MCF 10A (cell line): Measurements from ENCODE around the gene USH1G. TPM values are rescaled to one million over a fixed set of nuclear protein-coding genes. Genes with fewer than 3 reads are reported as not detected.
A peak's percentile ranks its signal among the peaks of the same experiment; 100 is the strongest.

ENCODE experiments used
- BruUV-seq: library from RNA; stranded (reverse); fragments of 400-500 nt; replicated peaks from 2 replicates; lab custom pipeline; 2021; lab: Mats Ljungman, UMichigan
- CTCF ChIA-PET: fragments of 300-600 bp; sonication (Branson Sonifier 250); formaldehyde crosslinking; extraction: SDS; loops from one replicate; lab custom pipeline; 2021; ENCODE audit warnings: antibody characterized with exemption, inconsistent platforms; lab: Yijun Ruan, JAX
- POLR2A ChIA-PET: fragments of 300-600, 350-650 bp; sonication (Branson Sonifier 250); formaldehyde crosslinking; extraction: SDS; loops from one replicate; lab custom pipeline; 2020; ENCODE audit warnings: antibody characterized with exemption, inconsistent platforms; lab: Yijun Ruan, JAX
- DNase-seq: peaks from one replicate; pipeline ENCODE4 v3.0.0-alpha.2; 2018; ENCODE audit not compliant: unreplicated experiment
- H3K27ac Mint-ChIP-seq: one replicate; pipeline ENCODE4 v1.8.0; 2022; ENCODE audit warnings: mild to moderate bottlenecking, low read depth, mixed read lengths; ENCODE audit not compliant: unreplicated experiment
- H3K27me3 Mint-ChIP-seq: one replicate; pipeline ENCODE4 v1.8.0; 2022; ENCODE audit warnings: mixed read lengths; ENCODE audit not compliant: insufficient read depth, unreplicated experiment
- H3K36me3 Mint-ChIP-seq: one replicate; pipeline ENCODE4 v1.8.0; 2022; ENCODE audit warnings: mild to moderate bottlenecking, moderate library complexity, mixed read lengths; ENCODE audit not compliant: insufficient read depth, unreplicated experiment
- H3K4me1 Mint-ChIP-seq: one replicate; pipeline ENCODE4 v1.8.0; 2022; ENCODE audit warnings: mixed read lengths; ENCODE audit not compliant: insufficient read depth, unreplicated experiment
- H3K4me3 Mint-ChIP-seq: one replicate; pipeline ENCODE4 v1.8.0; 2022; ENCODE audit warnings: mild to moderate bottlenecking, moderate library complexity, mixed read lengths; ENCODE audit not compliant: unreplicated experiment
- H3K9me3 Mint-ChIP-seq: one replicate; pipeline ENCODE4 v1.8.0; 2022; ENCODE audit warnings: mixed read lengths; ENCODE audit not compliant: unreplicated experiment
- CTCF ChIP-seq: fragments of 200-600 bp; IDR thresholded peaks from one replicate; pipeline ENCODE4 v1.8.0; 2022; ENCODE audit warnings: antibody characterized with exemption, mild to moderate bottlenecking; ENCODE audit not compliant: unreplicated experiment
- intact Hi-C: fragments of 100-400 bp; cut with micrococcal nuclease; formaldehyde crosslinking; loops from 2 replicates; pipeline ENCODE4 v1.14.1; 2022
- total RNA-seq: library from RNA; stranded (reverse); gene quantifications from 2 replicates; pipeline ENCODE4 v1.2.3, GENCODE V29; 2022

USH1G gene
- total RNA-seq, 1 experiment from 2014 or later, result not detected

- Mint-ChIP-seq H3K4me3 (peak overlapping the region; percentile 94), H3K36me3 (peaks cover 23% of the 10 kb centered on the region), H3K27ac (peak overlapping the region; percentile 82), H3K9me3 (no peaks in the 10 kb centered on the region), H3K27me3 (no peaks in the 10 kb centered on the region), H3K4me1 (peaks cover 30% of the 10 kb centered on the region)
- peak; percentile 100 for DNase-seq
- ChIA-PET CTCF (interaction anchor here (0.6 to 1.3 kb wide), 3 partner anchors 10 to 299 kb away, joined by 3 to 5 read pairs (median 3); no protein-coding TSS in a partner anchor), POLR2A (interaction anchor here (0.6 to 2.6 kb wide), 51 partner anchors 9 to 1297 kb away, joined by 3 to 31 read pairs (median 4); partner anchors contain the start of genes CDR2L, GGA3, MIF4GD and MRPL58)
- no peak for TF ChIP-seq CTCF
- TSS peak; percentile 97 for BruUV-seq
- intact Hi-C loops, result loop anchor here (2.0 to 5.0 kb wide), 2 partner anchors 72 to 329 kb away; no protein-coding TSS in a partner anchor
These were observed 49.8 kb downstream of the USH1G start for GRCh38 chr17:74873037-74873873.

GRCh38 chr17:74872313-74873036 lies 50.6 kb downstream of the USH1G start, which contains the start of gene FDXR:
Gene FDXR (minus strand): TSS chr17:74872994. CDS start chr17:74872944, 50 bp downstream.
- Mint-ChIP-seq H3K4me1 (peaks cover 22% of the 10 kb centered on the region), H3K27me3 (no peaks in the 10 kb centered on the region), H3K4me3 (peak within 1 kb of the TSS; percentile 94), H3K27ac (peak within 1 kb of the TSS; percentile 82), H3K9me3 (no peaks in the 10 kb centered on the region), H3K36me3 (peaks cover 23% of the 10 kb centered on the region)
- CTCF ChIA-PET, result interaction anchor here (0.8 to 1.3 kb wide), 2 partner anchors 9 to 267 kb away, joined by 3 to 5 read pairs; no protein-coding TSS in a partner anchor
- POLR2A ChIA-PET, result interaction anchor here (0.7 to 2.6 kb wide), 42 partner anchors 9 to 442 kb away, joined by 3 to 31 read pairs (median 4); partner anchors contain the start of genes CDR2L, GGA3, MIF4GD and MRPL58
- no peak for TF ChIP-seq CTCF
- no peak for DNase-seq
- intact Hi-C loops, result loop anchor here (2.0 to 5.0 kb wide), 2 partner anchors 72 to 330 kb away; no protein-coding TSS in a partner anchor
- BruUV-seq, result TSS peak; percentile 71

GRCh38 chr17:74871356-74872076 lies 51.5 kb downstream of the USH1G start:
- peak overlapping the region; percentile 94 for H3K4me3 Mint-ChIP-seq
- POLR2A ChIA-PET, result interaction anchor here (0.7 kb wide), 1 partner anchor 123 kb away, joined by 3 read pairs; no protein-coding TSS in a partner anchor
- no peaks in the 10 kb centered on the region for H3K27me3 Mint-ChIP-seq
- no TSS peak for BruUV-seq
- H3K9me3 Mint-ChIP-seq, result no peaks in the 10 kb centered on the region
- TF ChIP-seq CTCF, result no peak
- H3K4me1 Mint-ChIP-seq, result peaks cover 22% of the 10 kb centered on the region
- CTCF ChIA-PET, result interaction anchor here (0.6 to 1.5 kb wide), 3 partner anchors 17 to 89 kb away, joined by 3 to 7 read pairs (median 3); no protein-coding TSS in a partner anchor
- no peak for DNase-seq
- H3K27ac Mint-ChIP-seq, result peak overlapping the region; percentile 82
- peaks cover 27% of the 10 kb centered on the region for H3K36me3 Mint-ChIP-seq
- intact Hi-C loops, result loop anchor here (2.0 to 5.0 kb wide), 2 partner anchors 73 to 331 kb away; no protein-coding TSS in a partner anchor
